Right lobe of liver (tissue), 4 donors: ENCODE results near the gene SNAPC2.

Experiments
- CTCF ChIP-seq, 4 donors: fragments of 200-600 bp in 3 of 4; fragments of 450-650 bp in 1 of 4; IDR thresholded peaks; one replicate each; pipeline versions ENCODE4 v1.5.1 to v1.8.0; 2016 to 2022; ENCODE audit warnings: antibody characterized with exemption in 4 of 4, mild to moderate bottlenecking in 2 of 4
- POLR2A ChIP-seq: fragments of 450-650 bp; IDR thresholded peaks from one replicate; pipeline ENCODE4 v1.6.1; 2017; ENCODE audit warnings: antibody characterized with exemption, mild to moderate bottlenecking
- donor health status: DM: no; HTN: no; CAD: no.
- donor health status: DM: no; HTN: no; CAD: no.
- donor health status: DM: no; HTN: yes; CAD: no.

- TF ChIP-seq CTCF (IDR thresholded peaks at IDR 0.05) (no peak), POLR2A (no peak)
Observed at GRCh38 chr19:7932276-7932929, 12.3 kb downstream of the SNAPC2 start.
